ENCODE results near the gene CACNA2D3. TPM values are rescaled to one million over a fixed set of nuclear protein-coding genes. Genes with fewer than 3 reads are reported as not detected.

The CACNA2D3 gene
- total RNA-seq, 1 experiment from 2014 or later: not detected

- no TSS peak for BruUV-seq (replicated peaks)
- Histone ChIP-seq H2AFZ (ENCODE audit: low read length) (no peak overlapping the region), H3K9ac (ENCODE audit: low read length) (no peak overlapping the region), H3F3A (ENCODE audit: low read length, unreplicated experiment) (no peaks in the 10 kb centered on the region), H3K27ac (ENCODE audit: low read length) (no peak overlapping the region), H4K20me1 (ENCODE audit: low read length) (no peaks in the 10 kb centered on the region), H3K9me2 (replicated peaks; ENCODE audit: low read length) (no peaks in the 10 kb centered on the region), H3K79me2 (ENCODE audit: low read length) (no peaks in the 10 kb centered on the region), H3K9me3 (ENCODE audit: low read length) (no peaks in the 10 kb centered on the region), H3K4me3 (ENCODE audit: low read length) (no peak overlapping the region), H3K4me2 (ENCODE audit: low read length) (no peak overlapping the region), H3K36me3 (ENCODE audit: low read depth, low read length) (no peaks in the 10 kb centered on the region), H3K4me1 (ENCODE audit: insufficient read depth, low read length) (no peaks in the 10 kb centered on the region), H3K27me3 (ENCODE audit: low read length) (peaks cover 17% of the 10 kb centered on the region; the same call in 1 of the 2 replicates)
- CTCF ChIA-PET: no interaction called here
- TF ChIP-seq CTCF (conservative IDR thresholded peaks at IDR 0.05; ENCODE audit: low read depth, low read length) (no peak), EZH2phosphoT487 (IDR thresholded peaks at IDR 0.05; ENCODE audit: borderline replicate concordance, low read length) (no peak), EZH2 (IDR thresholded peaks at IDR 0.05; ENCODE audit: low read length, unreplicated experiment) (no peak)
- intact Hi-C loops (cut with micrococcal nuclease): no loop called here
- POLR2A ChIA-PET (ENCODE audit: unreplicated experiment): no interaction called here
- ATAC-seq (no peak), DNase-seq (no peak)
These were observed 447.7 kb downstream of the CACNA2D3 start for GRCh38 chr3:54570008-54570407.

- ATAC-seq: no peak
- POLR2A ChIA-PET (ENCODE audit: unreplicated experiment): no interaction called here
- intact Hi-C loops (cut with micrococcal nuclease): no loop called here
- no TSS peak for BruUV-seq (replicated peaks)
- Histone ChIP-seq H3K79me2 (ENCODE audit: low read length) (no peaks in the 10 kb centered on the region), H3K4me1 (ENCODE audit: insufficient read depth, low read length) (no peaks in the 10 kb centered on the region), H3K27ac (ENCODE audit: low read length) (no peak overlapping the region), H3F3A (ENCODE audit: low read length, unreplicated experiment) (no peaks in the 10 kb centered on the region), H3K9me2 (replicated peaks; ENCODE audit: low read length) (no peaks in the 10 kb centered on the region), H3K4me2 (ENCODE audit: low read length) (no peak overlapping the region), H3K4me3 (ENCODE audit: low read length) (no peak overlapping the region), H3K9ac (ENCODE audit: low read length) (no peak overlapping the region), H3K27me3 (ENCODE audit: low read length) (peaks cover 25% of the 10 kb centered on the region; the same call in 1 of the 2 replicates), H2AFZ (ENCODE audit: low read length) (no peak overlapping the region), H3K36me3 (ENCODE audit: low read depth, low read length) (no peaks in the 10 kb centered on the region), H4K20me1 (ENCODE audit: low read length) (no peaks in the 10 kb centered on the region), H3K9me3 (ENCODE audit: low read length) (no peaks in the 10 kb centered on the region)
- DNase-seq: no peak
- CTCF ChIA-PET: no interaction called here
- TF ChIP-seq EZH2 (IDR thresholded peaks at IDR 0.05; ENCODE audit: low read length, unreplicated experiment) (no peak), EZH2phosphoT487 (IDR thresholded peaks at IDR 0.05; ENCODE audit: borderline replicate concordance, low read length) (no peak), CTCF (conservative IDR thresholded peaks at IDR 0.05; ENCODE audit: low read depth, low read length) (no peak)
These were observed 450.0 kb downstream of the CACNA2D3 start for GRCh38 chr3:54572197-54572895.

GRCh38 chr3:54573858-54574257 lies 451.5 kb downstream of the CACNA2D3 start:
- Histone ChIP-seq H3K4me3 (ENCODE audit: low read length) (no peak overlapping the region), H3K9ac (ENCODE audit: low read length) (no peak overlapping the region), H3K4me1 (ENCODE audit: insufficient read depth, low read length) (no peaks in the 10 kb centered on the region), H3K9me3 (ENCODE audit: low read length) (no peaks in the 10 kb centered on the region), H3K9me2 (replicated peaks; ENCODE audit: low read length) (no peaks in the 10 kb centered on the region), H3K79me2 (ENCODE audit: low read length) (no peaks in the 10 kb centered on the region), H3K27ac (ENCODE audit: low read length) (no peak overlapping the region), H3F3A (ENCODE audit: low read length, unreplicated experiment) (no peaks in the 10 kb centered on the region), H3K36me3 (ENCODE audit: low read depth, low read length) (no peaks in the 10 kb centered on the region), H4K20me1 (ENCODE audit: low read length) (no peaks in the 10 kb centered on the region), H3K4me2 (ENCODE audit: low read length) (no peak overlapping the region), H3K27me3 (ENCODE audit: low read length) (peaks cover 25% of the 10 kb centered on the region; the same call in 1 of the 2 replicates), H2AFZ (ENCODE audit: low read length) (no peak overlapping the region)
- intact Hi-C loops (cut with micrococcal nuclease): no loop called here
- TF ChIP-seq CTCF (conservative IDR thresholded peaks at IDR 0.05; ENCODE audit: low read depth, low read length): no peak
- no TSS peak for BruUV-seq (replicated peaks)
- ChIA-PET CTCF (no interaction called here), POLR2A (ENCODE audit: unreplicated experiment) (no interaction called here)
- ATAC-seq: no peak
- DNase-seq: no peak
